ENCODE results near the gene ATG5. TPM values are rescaled to one million over a fixed set of nuclear protein-coding genes. Genes with fewer than 3 reads are reported as not detected.

The ATG5 gene
- total RNA-seq, 3 donors from 2014 or later, result 39.4 to 51.6 (median 43.0) TPM

DNA sequence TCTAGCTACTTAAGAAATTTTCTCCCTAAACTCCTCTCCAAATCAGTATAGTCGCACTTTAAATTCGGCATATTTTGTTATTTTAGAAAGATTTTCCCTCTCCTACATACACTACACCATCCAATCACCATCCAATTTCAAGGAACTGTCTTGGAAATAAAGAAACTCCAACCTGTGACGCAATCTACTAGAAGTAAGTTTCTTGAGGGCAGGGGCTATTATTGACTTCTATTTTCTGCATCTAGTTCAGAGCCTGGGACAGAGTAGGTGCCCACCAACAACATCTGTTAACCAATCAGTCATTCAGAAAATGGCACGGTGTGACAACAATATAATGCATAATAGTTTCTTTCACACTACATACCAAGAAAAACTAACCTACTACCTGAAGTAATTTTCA lies 3.6 kb downstream of the ATG5 start:
- TF ChIP-seq, protein P1, sequence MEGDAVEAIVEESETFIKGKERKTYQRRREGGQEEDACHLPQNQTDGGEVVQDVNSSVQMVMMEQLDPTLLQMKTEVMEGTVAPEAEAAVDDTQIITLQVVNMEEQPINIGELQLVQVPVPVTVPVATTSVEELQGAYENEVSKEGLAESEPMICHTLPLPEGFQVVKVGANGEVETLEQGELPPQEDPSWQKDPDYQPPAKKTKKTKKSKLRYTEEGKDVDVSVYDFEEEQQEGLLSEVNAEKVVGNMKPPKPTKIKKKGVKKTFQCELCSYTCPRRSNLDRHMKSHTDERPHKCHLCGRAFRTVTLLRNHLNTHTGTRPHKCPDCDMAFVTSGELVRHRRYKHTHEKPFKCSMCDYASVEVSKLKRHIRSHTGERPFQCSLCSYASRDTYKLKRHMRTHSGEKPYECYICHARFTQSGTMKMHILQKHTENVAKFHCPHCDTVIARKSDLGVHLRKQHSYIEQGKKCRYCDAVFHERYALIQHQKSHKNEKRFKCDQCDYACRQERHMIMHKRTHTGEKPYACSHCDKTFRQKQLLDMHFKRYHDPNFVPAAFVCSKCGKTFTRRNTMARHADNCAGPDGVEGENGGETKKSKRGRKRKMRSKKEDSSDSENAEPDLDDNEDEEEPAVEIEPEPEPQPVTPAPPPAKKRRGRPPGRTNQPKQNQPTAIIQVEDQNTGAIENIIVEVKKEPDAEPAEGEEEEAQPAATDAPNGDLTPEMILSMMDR (IDR thresholded peaks at IDR 0.05), result no peak
- intact Hi-C loops (cut with DNase I, micrococcal nuclease), result no loop called here

DNA sequence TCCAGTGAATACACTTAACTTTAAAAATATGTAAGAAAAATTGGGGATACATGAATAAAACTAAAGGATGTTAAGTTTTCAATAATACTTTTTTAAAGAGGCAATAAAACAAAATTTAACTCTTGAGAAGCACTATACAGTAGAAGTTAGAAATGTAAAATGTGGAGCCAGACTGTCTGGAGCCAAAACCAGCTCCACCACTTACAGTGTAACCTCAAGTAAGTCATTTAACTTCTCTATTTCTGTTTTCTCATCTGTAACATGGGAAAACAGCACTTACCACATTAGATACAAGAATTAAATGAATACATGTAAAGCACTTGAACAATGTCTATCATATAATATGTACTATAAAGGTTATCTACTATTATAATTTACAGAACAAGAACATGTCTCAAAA lies 6.7 kb downstream of the ATG5 start:
- no peaks in the 10 kb centered on the region for H3K36me3 ChIP-seq (ENCODE audit: low read depth)
- ATAC-seq, result no peak
- intact Hi-C loops (cut with DNase I, micrococcal nuclease), result no loop called here

More for the DNA sequence above, 3.6 kb downstream of the ATG5 start:
- ATAC-seq (no peak), DNase-seq (no peak)
- Histone ChIP-seq H3K4me3 (no peak overlapping the region), H3K4me1 (ENCODE audit: low read depth) (peaks cover 10% of the 10 kb centered on the region), H3K9me3 (no peaks in the 10 kb centered on the region), H3K36me3 (ENCODE audit: low read depth) (peaks cover 5% of the 10 kb centered on the region)

DNA sequence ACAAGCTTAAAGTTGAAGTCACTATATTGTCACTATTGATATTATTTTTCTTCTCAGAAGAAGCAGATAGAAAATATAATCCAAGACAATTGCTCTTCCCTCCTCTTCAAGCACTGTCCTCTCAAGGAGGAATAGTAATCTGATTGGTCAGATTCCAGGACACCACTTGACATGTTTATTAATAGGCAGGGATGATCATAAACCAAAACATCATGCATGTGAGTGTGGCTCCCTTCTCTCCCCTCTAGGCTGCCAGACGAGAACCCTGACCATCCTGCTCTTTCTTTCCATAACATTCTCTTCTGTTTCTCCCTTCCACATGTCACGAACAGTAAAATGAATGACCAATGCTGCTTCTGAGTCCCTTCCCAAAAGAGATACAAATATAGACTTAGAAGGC lies 7.5 kb downstream of the ATG5 start:
- DNase-seq, result no peak
- intact Hi-C loops (cut with DNase I, micrococcal nuclease), result no loop called here
- TF ChIP-seq, protein P1 (IDR thresholded peaks at IDR 0.05), result no peak
- Histone ChIP-seq H3K36me3 (ENCODE audit: low read depth) (no peaks in the 10 kb centered on the region), H3K9me3 (no peaks in the 10 kb centered on the region), H3K4me1 (ENCODE audit: low read depth) (no peaks in the 10 kb centered on the region), H3K4me3 (no peak overlapping the region)
- no peak for ATAC-seq

More for the DNA sequence above, 6.7 kb downstream of the ATG5 start:
- Histone ChIP-seq H3K4me3 (no peak overlapping the region), H3K4me1 (ENCODE audit: low read depth) (no peaks in the 10 kb centered on the region), H3K9me3 (no peaks in the 10 kb centered on the region)
- TF ChIP-seq, protein P1 (IDR thresholded peaks at IDR 0.05), result no peak
- no peak for DNase-seq

DNA sequence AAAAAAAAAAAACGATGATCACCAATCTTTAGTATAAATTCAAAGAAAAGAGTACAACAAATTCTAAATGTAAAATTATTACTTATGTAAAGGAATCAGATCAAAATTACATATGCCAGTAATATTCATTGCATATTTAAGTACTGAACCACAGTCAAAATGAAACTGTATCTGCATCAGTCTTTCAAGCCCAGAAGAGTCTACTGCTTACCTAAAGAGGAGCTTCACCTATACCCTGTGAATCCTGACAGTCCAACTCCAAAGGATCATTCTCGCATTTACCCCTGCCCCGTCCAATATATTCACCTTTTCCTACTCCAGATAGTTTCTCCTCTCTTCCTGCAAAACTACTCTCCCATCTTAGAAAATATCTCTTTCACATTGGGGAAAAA lies 9.2 kb downstream of the ATG5 start:
- Histone ChIP-seq H3K4me3 (no peak overlapping the region), H3K4me1 (ENCODE audit: low read depth) (no peaks in the 10 kb centered on the region), H3K9me3 (no peaks in the 10 kb centered on the region), H3K36me3 (ENCODE audit: low read depth) (no peaks in the 10 kb centered on the region)
- DNase-seq (no peak), ATAC-seq (no peak)
- intact Hi-C loops (cut with DNase I, micrococcal nuclease), result no loop called here
- TF ChIP-seq, protein P1 (IDR thresholded peaks at IDR 0.05), result no peak

DNA sequence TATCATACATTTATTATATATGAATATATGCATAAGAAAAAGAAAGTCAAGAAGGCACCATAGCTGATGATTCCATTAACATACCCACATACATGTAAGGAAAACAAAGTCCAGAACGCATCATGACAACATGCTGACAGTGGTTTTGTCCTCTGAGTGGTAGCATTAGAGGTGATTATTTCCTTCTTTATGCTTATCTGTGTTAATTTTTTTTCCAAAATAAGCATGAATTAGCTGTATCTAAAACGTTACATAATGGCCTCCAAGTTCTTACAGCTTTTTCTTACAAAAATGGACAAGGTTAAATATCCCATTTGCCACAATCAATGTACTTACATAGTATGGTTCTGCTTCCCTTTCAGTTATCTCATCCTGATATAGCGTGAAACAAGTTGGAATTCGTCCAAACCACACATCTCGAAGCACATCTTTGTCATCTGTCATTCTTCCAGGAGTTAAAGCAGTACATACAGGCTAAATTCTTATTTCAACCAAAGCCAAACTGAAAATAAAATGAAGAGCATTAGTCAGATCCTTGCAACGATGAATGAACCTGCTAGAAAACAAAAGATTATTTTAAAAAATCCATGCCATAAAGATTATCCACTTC lies 9.7 kb downstream of the ATG5 start:
- Histone ChIP-seq H3K4me3 (no peak overlapping the region), H3K4me1 (ENCODE audit: low read depth) (no peaks in the 10 kb centered on the region), H3K9me3 (no peaks in the 10 kb centered on the region), H3K36me3 (ENCODE audit: low read depth) (no peaks in the 10 kb centered on the region)
- intact Hi-C loops (cut with DNase I, micrococcal nuclease), result no loop called here
- ATAC-seq (no peak), DNase-seq (no peak)
- TF ChIP-seq, protein P1 (IDR thresholded peaks at IDR 0.05), result no peak

Data from mucosa of descending colon (tissue), 3 donors.